ENCODE data around the gene PURB. TPM values are rescaled to one million over a fixed set of nuclear protein-coding genes. Genes with fewer than 3 reads are reported as not detected.
A peak's percentile ranks its signal among the peaks of the same experiment; 100 is the strongest.

The PURB gene
- total RNA-seq, 1 donor from 2014 or later = 26.5 TPM

- Histone ChIP-seq H4K20me1 (ENCODE audit: low read depth) (no peaks in the 10 kb centered on the region), H3K79me2 (ENCODE audit: low read depth) (peaks cover 10% of the 10 kb centered on the region), H3K9me3 (ENCODE audit: low read depth) (no peaks in the 10 kb centered on the region), H3K27me3 (no peaks in the 10 kb centered on the region), H3F3A (ENCODE audit: low read depth) (peaks cover 22% of the 10 kb centered on the region), H3K4me2 (no peak overlapping the region), H3K27ac (no peak overlapping the region), H3K9ac (no peak overlapping the region), H3K4me3 (no peak overlapping the region), H2AFZ (replicated peaks) (no peak overlapping the region), H3K36me3 (no peaks in the 10 kb centered on the region), H3K4me1 (peaks cover 5% of the 10 kb centered on the region)
- Mint-ChIP-seq H3K27me3 (ENCODE audit: insufficient read depth, low read depth) (no peaks in the 10 kb centered on the region), H3K4me3 (no peak overlapping the region), H3K9me3 (no peaks in the 10 kb centered on the region), H3K36me3 (no peaks in the 10 kb centered on the region), H3K4me1 (peaks cover 8% of the 10 kb centered on the region), H3K27ac (no peak overlapping the region)
- TF ChIP-seq CTCF (IDR thresholded peaks at IDR 0.05) (no peak), EZH2phosphoT487 (IDR thresholded peaks at IDR 0.05) (no peak), EZH2 (IDR thresholded peaks at IDR 0.05) (no peak)
- no peak for DNase-seq (ENCODE audit: low spot score)
These were observed 31.9 kb downstream of the PURB start for GRCh38 chr7:44853391-44853790.

DNA sequence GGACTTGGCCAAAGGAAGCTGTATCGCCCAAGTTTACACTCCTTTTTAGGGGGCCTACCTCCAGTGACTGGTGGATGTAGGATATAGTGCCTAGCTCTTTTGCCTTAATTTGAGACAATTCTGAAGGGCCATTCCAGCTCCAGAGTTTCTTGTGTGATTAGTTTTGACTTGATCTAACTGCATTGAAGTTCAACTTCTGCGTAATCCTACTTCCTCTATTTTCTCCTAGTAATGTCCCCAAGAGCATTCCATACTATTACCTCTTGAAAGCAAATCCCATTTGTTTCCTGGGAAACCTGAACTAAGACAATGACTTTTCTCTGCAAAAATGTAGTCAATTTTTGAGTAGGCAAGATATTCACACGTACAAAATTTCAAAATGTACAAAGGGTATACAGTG is 32.7 kb downstream of the PURB start:
- Histone ChIP-seq H3K27me3 (no peaks in the 10 kb centered on the region), H3K9ac (no peak overlapping the region), H3K9me3 (ENCODE audit: low read depth) (no peaks in the 10 kb centered on the region), H3K4me2 (no peak overlapping the region), H3K4me3 (no peak overlapping the region), H3K4me1 (peaks cover 5% of the 10 kb centered on the region), H4K20me1 (ENCODE audit: low read depth) (peaks cover under 1% of the 10 kb centered on the region), H2AFZ (replicated peaks) (no peak overlapping the region), H3K79me2 (ENCODE audit: low read depth) (peaks cover 10% of the 10 kb centered on the region), H3K27ac (no peak overlapping the region), H3K36me3 (no peaks in the 10 kb centered on the region), H3F3A (ENCODE audit: low read depth) (peaks cover 24% of the 10 kb centered on the region)
- no peaks in the 10 kb centered on the region for H3K36me3 Mint-ChIP-seq
- DNase-seq (ENCODE audit: low spot score) = no peak
- TF ChIP-seq CTCF (IDR thresholded peaks at IDR 0.05) (no peak), EZH2phosphoT487 (IDR thresholded peaks at IDR 0.05) (no peak), EZH2 (IDR thresholded peaks at IDR 0.05) (no peak)
- H3K4me1 Mint-ChIP-seq = peaks cover 8% of the 10 kb centered on the region
- no peak overlapping the region for H3K4me3 Mint-ChIP-seq
- H3K9me3 Mint-ChIP-seq = no peaks in the 10 kb centered on the region
- no peaks in the 10 kb centered on the region for H3K27me3 Mint-ChIP-seq (ENCODE audit: insufficient read depth, low read depth)
- no peak overlapping the region for H3K27ac Mint-ChIP-seq

- Mint-ChIP-seq H3K4me1 (peaks cover 19% of the 10 kb centered on the region), H3K9me3 (no peaks in the 10 kb centered on the region), H3K27me3 (ENCODE audit: insufficient read depth, low read depth) (no peaks in the 10 kb centered on the region), H3K36me3 (no peaks in the 10 kb centered on the region), H3K27ac (no peak overlapping the region), H3K4me3 (peak overlapping the region; percentile 99)
- no peak for TF ChIP-seq EZH2 (IDR thresholded peaks at IDR 0.05)
- no peak for TF ChIP-seq EZH2phosphoT487 (IDR thresholded peaks at IDR 0.05)
- H3F3A ChIP-seq (ENCODE audit: low read depth) = peaks cover 35% of the 10 kb centered on the region
- no peaks in the 10 kb centered on the region for H3K27me3 ChIP-seq
- DNase-seq (ENCODE audit: low spot score) = no peak
- no peaks in the 10 kb centered on the region for H3K9me3 ChIP-seq (ENCODE audit: low read depth)
- H3K9ac ChIP-seq = no peak overlapping the region
- peaks cover 26% of the 10 kb centered on the region for H4K20me1 ChIP-seq (ENCODE audit: low read depth)
- no peak overlapping the region for H3K27ac ChIP-seq
- H3K4me3 ChIP-seq = no peak overlapping the region
- peaks cover 15% of the 10 kb centered on the region for H3K4me1 ChIP-seq
- no peaks in the 10 kb centered on the region for H3K36me3 ChIP-seq
- no peak overlapping the region for H2AFZ ChIP-seq (replicated peaks)
- peaks cover 36% of the 10 kb centered on the region for H3K79me2 ChIP-seq (ENCODE audit: low read depth)
- H3K4me2 ChIP-seq = peak overlapping the region; percentile 75
These were observed 35.3 kb downstream of the PURB start for GRCh38 chr7:44849885-44850544.

GRCh38 chr7:44849259-44849884 is 36.0 kb downstream of the PURB start:
- Histone ChIP-seq H3K4me3 (peak overlapping the region; percentile 61), H3K27me3 (no peaks in the 10 kb centered on the region), H3K79me2 (ENCODE audit: low read depth) (peaks cover 42% of the 10 kb centered on the region), H3K36me3 (no peaks in the 10 kb centered on the region), H3K4me2 (peak overlapping the region; percentile 75), H3K9me3 (ENCODE audit: low read depth) (no peaks in the 10 kb centered on the region), H4K20me1 (ENCODE audit: low read depth) (peaks cover 33% of the 10 kb centered on the region), H3K4me1 (peaks cover 17% of the 10 kb centered on the region), H2AFZ (replicated peaks) (no peak overlapping the region), H3K9ac (peak overlapping the region; percentile 74), H3K27ac (no peak overlapping the region), H3F3A (ENCODE audit: low read depth) (peaks cover 35% of the 10 kb centered on the region)
- Mint-ChIP-seq H3K9me3 (no peaks in the 10 kb centered on the region), H3K4me1 (peaks cover 21% of the 10 kb centered on the region), H3K27ac (peak overlapping the region; percentile 99), H3K36me3 (no peaks in the 10 kb centered on the region), H3K4me3 (peak overlapping the region; percentile 99), H3K27me3 (ENCODE audit: insufficient read depth, low read depth) (no peaks in the 10 kb centered on the region)
- TF ChIP-seq EZH2phosphoT487 (IDR thresholded peaks at IDR 0.05) (no peak), CTCF (IDR thresholded peaks at IDR 0.05) (no peak), EZH2 (IDR thresholded peaks at IDR 0.05) (no peak)
- no peak for DNase-seq (ENCODE audit: low spot score)

Data from neural progenitor cell (in vitro differentiated cells).